HG03108 (cell line): ENCODE results near the gene HHATL.
"Not testable (repeated sequence)": the region's sequence is repeated elsewhere in the genome, so short reads cannot be mapped to it uniquely, and the experiment has no call there.

Experiments
- ATAC-seq: cut with Tn5 transposase; IDR thresholded peaks from one replicate; pipeline ENCODE4 v1.9.1; 2021; ENCODE audit warnings: moderate library complexity; ENCODE audit not compliant: unreplicated experiment

The HHATL gene

DNA sequence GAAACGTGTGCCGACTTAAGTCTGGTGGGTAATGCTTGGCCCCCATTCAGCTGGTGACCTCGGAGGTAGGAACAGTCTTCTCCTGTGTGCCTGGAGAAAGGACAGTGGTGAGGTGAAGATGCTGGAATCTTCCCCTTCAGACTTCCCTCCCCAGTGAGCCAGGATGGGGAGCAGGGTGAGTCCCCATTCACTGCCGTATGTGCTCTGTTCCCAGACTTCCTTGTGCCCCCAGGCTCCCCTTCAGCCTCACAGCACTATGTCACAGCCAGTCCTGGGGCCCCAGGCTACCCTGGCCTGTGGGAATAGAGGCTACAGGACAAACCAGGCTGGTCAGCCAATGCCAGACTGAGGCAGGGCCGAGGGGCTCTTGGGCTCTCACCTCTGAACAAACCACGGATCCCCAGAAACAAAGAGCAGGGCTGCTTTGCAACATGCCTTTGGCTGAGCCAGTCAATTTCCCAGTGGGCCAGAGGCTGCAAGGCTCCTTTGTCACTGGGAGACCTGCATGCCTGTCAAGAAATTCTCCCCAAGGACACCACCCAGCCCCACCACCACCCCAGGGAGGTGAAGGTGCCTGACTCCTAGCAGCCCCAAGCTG, 31.8 kb upstream of the HHATL start:
- no peak for ATAC-seq

DNA sequence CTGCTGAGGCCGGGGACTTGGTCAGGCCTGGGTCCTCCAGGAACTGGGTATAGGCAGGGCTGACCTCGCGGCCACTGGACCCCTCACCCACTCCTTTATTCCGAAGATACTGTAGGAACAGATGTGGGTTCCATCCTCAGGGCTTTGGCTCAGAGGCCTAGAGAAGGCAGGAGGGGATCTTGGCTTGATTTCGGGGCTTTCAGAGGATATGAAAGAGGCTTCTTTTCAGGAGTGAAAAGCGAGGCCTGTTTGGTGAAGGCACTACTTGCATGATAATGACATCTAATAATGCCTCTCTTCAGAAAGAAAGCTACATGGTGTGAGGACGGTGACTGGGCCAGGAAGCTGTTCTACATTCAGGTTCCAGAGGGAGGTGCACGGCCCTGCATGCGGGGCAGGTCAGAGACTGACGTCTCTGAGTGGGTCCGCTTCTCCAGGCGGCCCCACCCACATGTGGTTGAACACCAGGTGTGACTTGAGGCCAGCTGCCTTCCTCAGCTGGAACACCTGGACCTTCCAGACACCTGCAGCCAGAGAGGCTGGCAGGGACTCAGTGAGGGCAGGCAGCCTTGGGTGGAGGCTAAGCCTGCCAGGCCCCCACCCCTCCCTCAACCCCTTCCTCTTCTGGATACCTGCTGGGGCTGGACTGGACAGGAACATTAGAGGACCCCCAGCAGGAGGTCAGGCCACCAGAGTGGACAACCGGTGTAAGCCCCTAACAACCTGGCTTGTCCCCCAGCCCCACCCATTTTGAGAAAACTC, 31.1 kb upstream of the HHATL start:
- no peak for ATAC-seq

DNA sequence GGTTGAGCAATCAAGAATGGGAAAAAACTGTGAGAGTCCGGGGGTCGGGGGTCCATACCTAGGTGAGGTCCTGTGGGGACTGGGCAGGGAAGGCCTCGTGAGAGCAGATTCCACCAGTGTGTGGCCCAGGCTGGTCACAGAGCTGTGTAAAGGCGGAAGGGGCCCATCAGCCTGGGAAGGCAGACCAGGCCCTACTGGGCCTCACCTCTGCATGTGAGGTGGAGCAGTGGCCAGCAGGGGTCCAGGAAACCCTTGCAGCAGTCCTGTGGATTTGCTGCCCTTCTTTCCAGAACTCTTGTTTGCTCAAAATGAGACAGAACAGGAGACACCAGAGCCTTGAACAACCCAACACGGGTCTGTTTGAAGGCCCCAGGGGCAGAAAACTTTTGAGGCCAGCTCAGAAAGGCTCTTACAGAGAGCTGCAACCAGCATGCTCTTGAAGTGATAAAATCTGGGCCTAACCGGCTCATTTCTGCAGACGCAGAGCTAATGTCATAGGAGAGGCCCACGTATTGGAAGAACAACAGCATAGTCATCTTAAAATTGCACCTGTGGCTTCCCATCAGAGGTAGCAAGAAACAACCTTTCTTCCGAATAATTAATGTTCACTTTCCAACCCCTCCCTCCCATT, 30.3 kb upstream of the HHATL start:
- no peak for ATAC-seq

DNA sequence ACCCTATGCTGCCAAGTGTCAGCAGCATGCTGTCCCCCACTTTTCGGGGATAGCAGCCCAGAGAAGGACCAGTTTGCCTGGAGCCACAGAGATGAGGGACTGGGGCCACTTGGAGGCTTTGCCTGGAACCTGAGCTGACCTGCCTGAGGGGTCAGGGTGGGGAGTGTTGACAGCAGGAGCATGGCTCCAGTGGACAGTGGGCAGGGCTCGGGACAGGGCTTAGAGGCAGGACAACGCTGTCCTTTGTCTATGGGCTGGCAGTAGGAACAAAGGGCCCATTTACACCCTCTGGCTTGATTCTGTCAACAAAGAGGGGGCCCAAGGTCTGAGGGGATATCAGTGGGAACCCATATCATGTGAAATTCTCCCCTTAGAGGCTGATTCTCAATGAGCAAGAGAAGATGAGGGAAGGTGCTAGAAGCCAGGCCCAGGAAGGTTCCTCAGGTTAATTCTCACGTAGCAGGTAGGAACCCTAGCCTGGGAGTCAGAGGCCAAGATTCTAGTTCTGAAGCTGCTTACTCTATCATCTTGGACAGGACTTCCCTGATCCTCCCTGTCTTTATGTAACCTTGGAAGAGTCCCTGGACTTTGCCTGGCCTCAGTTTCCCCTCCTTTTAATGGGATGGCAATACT, 29.7 kb upstream of the HHATL start:
- ATAC-seq = no peak

DNA sequence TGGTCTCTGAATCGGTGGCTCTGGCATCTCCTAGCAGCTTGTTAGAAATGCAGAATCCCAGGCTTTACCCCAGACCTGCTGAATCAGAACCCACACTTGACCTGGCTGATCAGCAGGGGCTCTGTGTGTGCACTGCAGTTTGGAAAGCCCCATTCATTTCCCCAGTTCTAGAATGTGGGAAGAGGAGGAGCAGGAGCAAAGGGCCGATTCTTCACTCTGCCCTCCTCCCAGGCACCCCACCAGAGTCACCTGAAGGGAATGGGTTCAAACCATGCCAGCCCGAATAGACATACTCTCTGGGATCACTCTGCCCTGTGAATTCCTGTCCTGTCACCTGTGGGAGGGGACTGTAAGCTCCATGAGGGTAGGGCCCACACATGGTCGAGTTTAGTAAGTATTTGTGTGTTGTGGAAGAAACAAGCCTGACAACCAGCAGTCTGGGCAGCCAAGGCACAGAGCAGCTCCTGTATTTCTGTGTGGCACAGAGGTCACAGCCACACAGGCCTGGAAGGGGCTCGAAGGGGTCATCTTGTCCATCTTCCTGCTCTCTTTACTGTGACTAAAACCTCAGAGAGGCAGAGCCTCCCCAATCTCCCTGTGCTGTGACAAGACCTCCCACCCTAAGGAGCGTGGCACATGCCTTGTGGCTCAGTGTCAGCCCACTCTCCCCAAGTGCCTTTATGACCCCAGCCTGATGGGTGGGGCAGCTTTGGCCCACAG, 29.0 kb upstream of the HHATL start:
- ATAC-seq = no peak

DNA sequence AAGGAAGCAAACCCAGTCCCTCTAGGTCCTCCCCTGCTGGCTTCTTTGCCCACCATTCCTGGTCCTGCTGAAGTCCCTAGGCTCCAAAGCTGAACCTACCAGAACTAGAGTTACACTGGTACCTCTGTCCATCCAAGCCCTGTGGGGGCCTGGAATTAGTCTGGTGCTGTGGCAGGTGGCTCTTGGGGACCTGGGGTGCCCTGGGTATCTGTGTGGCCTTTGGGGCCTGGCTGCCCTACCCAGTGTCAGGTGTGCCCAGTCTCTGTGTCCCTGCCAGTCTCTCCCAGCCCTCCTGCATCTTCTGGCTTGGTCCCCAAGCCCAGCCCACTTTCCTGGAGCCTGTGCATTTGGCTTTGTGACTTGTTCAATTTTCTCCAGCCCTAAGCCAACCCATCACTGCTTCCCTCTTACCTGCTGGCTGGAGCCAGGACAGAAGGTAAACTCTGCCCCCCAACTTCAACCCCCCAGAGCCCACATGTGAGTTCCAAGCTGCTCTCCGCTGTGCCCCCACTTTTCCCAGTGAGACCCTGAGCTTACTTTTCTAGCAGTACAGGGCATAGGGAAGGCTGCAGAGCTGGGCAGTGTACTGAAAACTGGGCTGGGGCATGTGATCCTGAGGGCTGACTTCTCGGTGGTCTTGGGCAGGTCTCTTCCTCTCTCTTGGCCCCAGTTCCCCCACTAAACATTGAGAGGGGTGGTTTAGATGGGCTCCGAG, 28.3 kb upstream of the HHATL start:
- no peak for ATAC-seq

DNA sequence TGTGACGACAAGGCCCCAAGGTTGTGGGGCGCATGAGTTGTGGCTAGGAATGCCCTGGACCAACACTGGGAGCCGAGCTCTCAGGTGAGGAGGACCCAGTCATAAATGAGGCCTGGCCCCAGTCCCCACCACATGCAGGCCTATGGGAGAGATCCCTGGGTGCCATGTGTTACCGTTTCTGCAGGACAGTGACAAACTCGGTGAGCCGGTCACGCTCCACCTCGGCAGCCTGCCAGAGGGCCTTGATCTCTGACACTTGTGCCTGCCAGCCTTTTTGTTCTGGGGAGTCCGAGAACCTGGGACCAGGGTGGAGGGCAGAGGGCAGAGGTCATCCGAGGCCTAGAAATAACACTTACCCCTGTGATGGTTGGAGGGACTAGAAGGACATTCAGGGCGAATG, 27.7 kb upstream of the HHATL start:
- ATAC-seq = no peak

DNA sequence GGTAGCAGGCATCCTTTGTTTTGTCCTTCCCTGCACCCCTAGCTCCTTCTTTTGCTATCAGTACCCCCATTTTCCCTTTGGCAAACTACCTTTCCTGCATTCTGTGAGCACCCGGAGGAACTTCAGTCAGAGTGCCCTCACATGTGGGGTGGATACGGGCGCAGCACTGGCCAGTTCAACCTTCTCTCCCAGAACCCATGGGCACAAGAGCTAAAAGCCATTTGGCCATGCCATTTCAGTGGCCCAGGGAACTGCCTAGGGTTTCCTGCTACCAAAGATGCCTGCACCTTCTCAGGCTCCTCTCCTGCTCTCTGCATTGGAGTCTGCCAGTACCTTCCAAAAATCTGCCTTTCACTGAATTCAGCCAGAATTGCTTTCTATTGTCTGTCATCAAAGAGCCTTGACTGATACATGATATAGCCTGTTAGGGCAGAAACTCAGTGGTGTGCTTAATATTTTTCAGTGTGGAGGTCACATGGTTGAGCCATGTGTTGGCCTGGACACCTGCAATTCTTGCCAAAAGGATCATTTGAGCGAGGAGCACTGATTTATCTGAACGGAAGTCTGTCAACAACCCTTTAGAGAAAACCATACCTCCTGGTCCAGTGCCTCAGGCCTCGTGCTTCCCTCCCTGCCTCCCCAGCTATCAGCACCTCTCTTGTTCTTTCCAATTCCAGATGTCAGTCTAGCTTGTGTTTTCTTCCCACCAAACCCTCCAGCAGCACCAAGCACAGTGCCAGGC, 27.0 kb upstream of the HHATL start:
- no peak for ATAC-seq

DNA sequence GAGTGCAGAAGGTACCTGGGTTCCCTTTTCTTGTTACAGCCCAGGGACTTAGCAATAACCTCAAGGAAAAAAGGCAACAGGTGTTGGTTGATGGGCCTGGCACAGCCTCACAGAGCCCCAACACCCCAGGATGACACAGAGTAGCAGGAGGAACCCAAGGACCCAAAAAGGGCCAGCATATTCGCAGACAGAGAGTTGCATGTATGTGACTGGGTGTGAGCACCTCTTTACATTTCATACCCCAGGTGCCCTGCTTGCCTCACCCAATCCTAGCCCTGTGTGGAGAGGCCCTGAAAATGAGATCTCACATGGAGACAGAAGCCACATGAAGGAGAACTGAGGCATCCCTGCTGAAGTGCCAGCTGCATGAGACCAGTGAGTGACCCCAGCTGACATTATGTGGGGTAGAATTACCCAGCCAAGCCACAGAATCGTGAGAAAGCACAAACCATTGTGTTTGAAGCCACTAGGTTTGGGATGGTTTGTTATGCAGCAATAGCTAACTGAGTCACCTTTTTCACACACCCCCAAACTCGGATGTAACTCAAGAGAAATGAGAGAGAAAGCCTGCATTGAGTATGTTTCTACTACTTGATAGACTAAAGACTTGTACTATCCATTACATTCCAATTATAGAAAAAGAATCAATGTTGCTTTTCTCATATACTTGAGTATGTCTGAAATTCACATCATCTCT, 26.2 kb upstream of the HHATL start:
- no peak for ATAC-seq

DNA sequence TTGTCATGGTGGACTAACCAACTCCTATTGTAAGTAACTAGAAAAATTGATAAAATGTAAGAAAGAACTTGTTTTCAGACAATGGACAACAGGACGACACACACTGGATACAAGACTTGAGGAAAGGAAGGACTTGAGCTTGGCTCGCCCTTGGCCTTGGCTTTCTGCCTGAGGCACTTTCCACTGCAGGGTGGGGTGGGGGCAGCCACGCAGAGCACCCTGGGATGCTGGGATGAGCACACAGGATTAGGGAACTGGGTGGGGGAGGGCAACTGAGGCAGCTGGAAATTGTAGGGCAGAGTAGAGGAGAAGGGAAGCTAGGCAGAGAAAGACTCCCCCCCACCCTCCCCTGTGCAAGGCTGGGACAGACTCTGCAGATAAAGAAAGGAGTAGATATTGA, 25.5 kb upstream of the HHATL start:
- ATAC-seq = no peak

DNA sequence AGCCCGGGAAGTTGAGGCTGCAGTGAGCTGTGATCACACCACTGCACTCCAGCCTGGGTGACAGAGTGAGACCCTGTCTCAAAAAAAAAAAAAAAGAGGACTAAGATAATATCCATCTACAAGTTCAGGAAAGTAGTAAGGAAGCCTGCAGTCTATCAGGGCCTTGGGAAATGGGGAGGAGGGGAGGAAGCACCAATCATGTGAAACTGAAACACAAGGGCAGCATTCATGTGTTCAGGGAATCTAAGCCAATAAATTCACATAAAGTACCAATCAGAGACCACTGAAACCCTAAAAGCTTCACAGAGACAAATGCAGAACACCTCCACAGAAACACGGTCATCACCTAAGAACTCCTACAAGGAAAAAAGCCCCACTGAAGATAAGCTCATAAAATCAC, 22.9 kb upstream of the HHATL start:
- ATAC-seq = no peak

DNA sequence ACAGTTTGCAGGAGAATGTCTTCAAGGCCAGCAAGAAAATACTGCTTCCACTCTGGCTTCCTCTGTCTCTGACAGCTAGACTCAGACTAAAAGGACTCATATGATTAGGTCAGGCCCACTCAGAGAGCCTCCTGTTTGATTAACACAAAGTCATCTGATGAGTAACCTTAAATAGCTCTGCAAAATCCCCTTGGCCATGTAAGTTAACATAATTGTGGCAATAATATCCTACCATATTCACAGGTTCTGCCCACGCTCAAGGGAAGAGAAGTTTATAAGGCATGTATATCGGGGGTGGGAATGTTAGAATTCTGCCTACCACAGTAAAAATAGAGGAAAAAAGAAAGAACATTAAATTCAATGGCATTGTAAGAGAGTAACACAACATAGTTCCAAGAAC, 20.6 kb upstream of the HHATL start:
- no peak for ATAC-seq

DNA sequence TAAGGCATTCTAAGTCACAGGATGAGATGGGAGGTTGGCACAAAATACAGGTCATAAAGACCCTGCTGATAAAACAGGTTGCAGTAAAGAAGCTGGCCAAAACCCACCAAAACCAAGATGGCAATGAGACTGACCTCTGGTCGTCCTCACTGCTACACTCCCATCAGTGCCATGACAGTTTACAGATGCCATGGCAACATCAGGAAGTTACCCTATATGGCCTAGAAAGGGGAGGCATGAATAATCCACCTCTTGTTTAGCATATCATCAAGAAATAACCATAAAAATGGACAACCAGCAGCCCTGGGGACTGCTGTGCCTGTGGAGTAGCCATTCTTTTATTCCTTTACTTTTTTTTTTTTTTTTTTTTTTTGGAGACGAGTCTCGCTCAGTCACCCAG, 19.8 kb upstream of the HHATL start:
- not testable (repeated sequence) for ATAC-seq

DNA sequence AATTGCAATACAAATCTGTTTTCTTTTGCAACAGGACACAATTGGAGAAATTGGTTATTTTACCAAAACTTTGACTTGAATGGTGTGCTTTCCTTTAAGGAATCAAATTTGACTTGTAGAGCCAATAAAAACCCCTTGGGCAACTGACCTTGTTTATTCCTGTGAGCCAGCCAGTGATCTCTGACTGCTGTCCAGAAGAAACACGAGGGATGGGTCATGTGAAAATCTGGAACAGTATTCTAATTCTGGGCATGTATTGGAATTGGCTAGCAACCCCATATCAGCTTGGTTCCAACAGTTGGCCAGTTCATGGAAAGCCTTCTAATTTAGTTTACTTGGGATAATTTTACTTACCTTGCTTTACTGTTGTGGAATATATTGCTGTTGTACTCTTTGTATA, 19.1 kb upstream of the HHATL start:
- no peak for ATAC-seq

DNA sequence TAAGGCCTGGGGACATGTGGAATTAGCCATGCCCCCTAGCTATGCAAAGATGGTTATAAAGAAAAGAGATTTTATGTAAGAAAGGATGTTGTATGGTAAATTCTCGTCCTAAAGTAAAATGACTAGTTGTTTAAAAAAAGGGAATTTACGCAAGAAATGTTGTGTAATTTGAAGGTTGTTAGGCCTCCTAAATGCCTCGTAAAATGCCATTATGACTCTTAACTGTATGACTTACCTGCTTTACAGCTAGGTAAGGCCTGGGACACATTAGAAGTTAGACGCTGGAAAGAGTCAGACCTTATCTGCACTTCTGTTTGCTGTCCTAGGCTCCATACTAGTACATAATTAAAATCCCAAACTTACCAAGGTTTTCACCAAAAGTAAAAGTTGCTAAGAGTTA, 17.5 kb upstream of the HHATL start:
- ATAC-seq = no peak

DNA sequence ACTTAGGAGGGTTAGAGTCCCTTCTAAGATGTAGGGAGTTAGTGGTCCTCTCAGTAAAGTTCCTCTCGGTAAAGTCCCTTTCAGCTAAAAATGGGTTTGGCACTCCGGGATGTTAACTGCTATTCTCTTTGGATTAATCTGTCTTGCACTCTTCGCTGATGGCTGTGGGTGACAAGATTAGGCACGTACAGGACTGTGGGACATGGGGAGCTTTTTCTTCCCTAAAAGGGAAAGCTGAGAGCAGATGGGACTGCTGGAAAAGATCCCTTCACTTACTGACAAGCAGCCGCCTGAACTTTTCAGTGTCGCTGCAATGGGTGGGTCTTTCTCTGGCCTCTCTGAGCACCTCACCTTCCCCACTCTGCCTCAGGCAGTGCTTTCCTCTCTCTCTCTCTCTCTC, 16.4 kb upstream of the HHATL start:
- ATAC-seq = no peak

DNA sequence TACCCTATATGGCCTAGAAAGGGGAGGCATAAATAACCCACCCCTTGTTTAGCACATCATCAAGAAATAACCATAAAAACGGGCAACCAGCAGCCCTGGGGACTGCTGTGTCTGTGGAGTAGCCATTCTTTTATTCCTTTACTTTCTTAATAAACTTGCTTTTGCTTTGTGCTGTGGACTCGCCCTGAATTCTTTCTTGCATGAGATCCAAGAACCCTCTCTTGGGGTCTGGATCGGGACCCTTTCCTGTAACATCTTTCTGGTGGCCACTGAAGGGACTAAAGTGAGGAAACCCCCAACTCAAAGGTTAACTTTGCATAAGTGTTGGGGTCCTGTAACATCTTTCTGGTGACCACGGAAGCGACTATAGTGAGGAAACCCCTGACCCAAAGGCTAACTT, 15.7 kb upstream of the HHATL start:
- no peak for ATAC-seq

DNA sequence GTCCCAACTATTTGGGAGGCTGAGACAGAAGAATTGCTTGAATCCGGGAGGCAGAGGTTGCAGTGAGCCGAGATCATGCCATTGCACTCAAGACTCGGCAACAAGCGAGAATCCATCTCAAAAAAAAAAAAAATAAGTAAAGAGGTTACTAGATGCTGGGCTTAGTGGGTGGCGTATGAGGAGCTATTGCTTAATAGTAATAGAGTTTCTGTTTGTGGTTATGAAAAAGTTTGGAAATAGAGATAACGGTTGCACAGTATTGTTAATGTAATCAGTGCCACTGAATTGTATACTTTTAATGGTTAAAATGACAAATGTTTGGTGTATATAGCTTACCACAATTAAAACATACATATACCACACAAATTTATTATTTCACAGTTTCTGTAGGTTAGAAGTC, 14.7 kb upstream of the HHATL start:
- ATAC-seq = no peak

DNA sequence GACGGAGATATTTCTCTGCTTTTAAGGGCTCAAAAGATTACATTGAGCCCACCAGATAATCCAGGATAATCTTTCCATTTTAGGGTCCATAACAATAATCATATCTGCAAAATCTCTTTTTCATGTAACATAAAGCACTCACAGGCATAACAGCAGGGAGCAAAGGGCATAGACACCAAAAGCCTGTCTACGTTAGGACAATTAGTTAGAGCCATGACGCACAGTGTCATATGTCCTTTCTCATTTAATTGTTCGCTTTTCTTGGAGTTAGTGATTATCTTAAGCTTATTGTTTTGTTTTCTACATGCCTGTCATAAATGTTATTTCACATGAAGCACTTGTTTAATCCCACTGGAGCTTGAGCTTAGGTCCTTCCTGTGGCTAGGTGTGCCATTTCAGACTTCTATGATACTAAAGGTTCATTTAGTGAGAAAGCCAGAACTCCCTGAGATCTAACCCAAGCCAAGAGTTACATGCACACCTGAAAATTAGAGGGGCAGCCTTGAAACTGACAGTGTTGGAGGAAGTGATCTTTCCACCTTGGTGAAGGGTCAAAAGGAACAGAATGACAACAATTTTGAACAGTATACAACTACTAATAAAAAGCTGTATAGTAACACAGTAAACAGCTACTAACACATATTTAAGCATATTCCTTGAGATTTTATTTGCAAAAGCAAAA, 11.7 kb upstream of the HHATL start:
- ATAC-seq = no peak
